Right cardiac atrium (tissue), 5 donors: ENCODE measurements around the gene PPARGC1A. TPM values are rescaled to one million over a fixed set of nuclear protein-coding genes. Genes with fewer than 3 reads are reported as not detected.
A peak's percentile ranks its signal among the peaks of the same experiment; 100 is the strongest.

ENCODE experiments used
- ATAC-seq, 2 donors: fragments of 200-7000 bp; cut with Tn5 transposase; one replicate each; pipeline versions ENCODE4 v1.8.0 to v1.9.1; 2020; ENCODE audit warnings: moderate library complexity in 2 of 2, mild to moderate bottlenecking in 1 of 2
- DNase-seq, 3 donors: peaks; one replicate each; pipeline ENCODE4 v3.0.0-alpha.2; 2020
- H3K27ac ChIP-seq: one replicate; pipeline ENCODE4 v1.5.1; 2013; ENCODE audit warnings: mild to moderate bottlenecking, low read length, control low read depth, moderate library complexity
- H3K27me3 ChIP-seq: one replicate; pipeline ENCODE4 v1.6.1; 2013; ENCODE audit not compliant: control insufficient read depth, insufficient read depth
- H3K4me1 ChIP-seq: one replicate; pipeline ENCODE4 v1.6.1; 2013; ENCODE audit warnings: low read length; ENCODE audit not compliant: control insufficient read depth, insufficient read depth
- H3K4me3 ChIP-seq: one replicate; pipeline ENCODE4 v1.5.1; 2013; ENCODE audit warnings: low read length, control low read depth
- H3K9me3 ChIP-seq: one replicate; pipeline ENCODE4 v1.6.1; 2013; ENCODE audit warnings: low read length; ENCODE audit not compliant: control insufficient read depth
- WGBS: extraction: QIAGEN DNeasy Blood & Tissue Kit; methylation state at CpG from one replicate; pipeline ENCODE4 v1.1.7; 2013; 5-methylcytosine and 5-hydroxymethylcytosine counted together
- intact Hi-C, 4 donors: fragments of 100-400 bp; cut with DNase I; formaldehyde crosslinking; loops; one replicate each; pipeline versions ENCODE4 v1.11.0 to v1.14.0; 2022 to 2023
- polyA plus RNA-seq: library from polyadenylated mRNA; stranded (reverse); fragments of 200-250 nt; gene quantifications from one replicate; pipeline ENCODE4 v1.2.3, GENCODE V29; 2013
- total RNA-seq, 4 donors: library from RNA; stranded (reverse); fragmentation: NEBNext Ultra II Directional; extraction: Animal tissue kit (Norgen Biotek cat#: 25700); gene quantifications; one replicate each; pipeline ENCODE4 v1.2.1, GENCODE V29; 2021
- donor health status: healthy with polysubstance abuse.
- donor health status: DM: no; HTN: yes; CAD: no.
- donor health status: DM: no; HTN: no; CAD: no.
- donor health status: DM: no; HTN: yes; CAD: no; lungs with severe emphysema.
- donor health status: DM: yes; HTN: yes; CAD: no.

Gene PPARGC1A
- total and polyA plus RNA-seq, 5 donors: 22.2 to 130 (median 77.1) TPM

- H3K27me3 ChIP-seq: no peaks in the 10 kb centered on the region
Measured at GRCh38 chr4:23860919-23861318, 28.9 kb downstream of the PPARGC1A start.

GRCh38 chr4:23857367-23857959 lies 32.4 kb downstream of the PPARGC1A start:
- Histone ChIP-seq H3K9me3 (no peaks in the 10 kb centered on the region), H3K4me1 (peaks cover 3% of the 10 kb centered on the region), H3K27me3 (no peaks in the 10 kb centered on the region), H3K27ac (no peak overlapping the region), H3K4me3 (no peak overlapping the region)
- DNase-seq: no peak
- intact Hi-C loops: no loop called here
- ATAC-seq: no peak
- WGBS: 57% methylated on average over 4 of the region's 4 CpGs

More at GRCh38 chr4:23860919-23861318, 28.9 kb downstream of the PPARGC1A start:
- DNase-seq (no peak), ATAC-seq (no peak)
- H3K4me3 ChIP-seq: no peak overlapping the region
- peaks cover 3% of the 10 kb centered on the region for H3K4me1 ChIP-seq
- no peak overlapping the region for H3K27ac ChIP-seq
- WGBS: 79% methylated on average over 3 of the region's 3 CpGs
- no peaks in the 10 kb centered on the region for H3K9me3 ChIP-seq
- intact Hi-C loops: no loop called here

- H3K4me3 ChIP-seq: no peak overlapping the region
- H3K27ac ChIP-seq: peak overlapping the region; percentile 17
- DNase-seq (peak; percentile 29 to 70 (median 67)), ATAC-seq (no peak)
- 25% methylated on average over 3 of the region's 3 CpGs for WGBS
- H3K4me1 ChIP-seq: peaks cover 3% of the 10 kb centered on the region
- intact Hi-C loops: no loop called here
- no peaks in the 10 kb centered on the region for H3K9me3 ChIP-seq
- no peaks in the 10 kb centered on the region for H3K27me3 ChIP-seq
Measured at GRCh38 chr4:23856630-23857029, 33.2 kb downstream of the PPARGC1A start.

GRCh38 chr4:23855912-23856605 lies 33.8 kb downstream of the PPARGC1A start:
- intact Hi-C loops: no loop called here
- Histone ChIP-seq H3K27ac (peak overlapping the region; percentile 17), H3K27me3 (no peaks in the 10 kb centered on the region), H3K9me3 (no peaks in the 10 kb centered on the region), H3K4me1 (peaks cover 3% of the 10 kb centered on the region), H3K4me3 (no peak overlapping the region)
- ATAC-seq (no peak), DNase-seq (no peak)
- WGBS: 64% methylated on average over 5 of the region's 5 CpGs

GRCh38 chr4:23853986-23854660 lies 35.7 kb downstream of the PPARGC1A start:
- H3K4me3 ChIP-seq: no peak overlapping the region
- H3K27ac ChIP-seq: peak overlapping the region; percentile 76
- DNase-seq (no peak), ATAC-seq (peak; percentile 34 to 44)
- intact Hi-C loops: no loop called here
- no peaks in the 10 kb centered on the region for H3K27me3 ChIP-seq
- WGBS: 28% methylated on average over 4 of the region's 4 CpGs
- no peaks in the 10 kb centered on the region for H3K9me3 ChIP-seq
- H3K4me1 ChIP-seq: peaks cover 2% of the 10 kb centered on the region

GRCh38 chr4:23851464-23851863 lies 38.4 kb downstream of the PPARGC1A start:
- 65% methylated on average over 2 of the region's 2 CpGs for WGBS
- Histone ChIP-seq H3K4me1 (no peaks in the 10 kb centered on the region), H3K27me3 (no peaks in the 10 kb centered on the region), H3K27ac (no peak overlapping the region), H3K4me3 (no peak overlapping the region), H3K9me3 (no peaks in the 10 kb centered on the region)
- DNase-seq (no peak), ATAC-seq (no peak)
- intact Hi-C loops: no loop called here

GRCh38 chr4:23847158-23847557 lies 42.7 kb downstream of the PPARGC1A start:
- ATAC-seq (no peak), DNase-seq (no peak)
- WGBS: 92% methylated on average over 2 of the region's 2 CpGs
- H3K27ac ChIP-seq: no peak overlapping the region
- H3K4me3 ChIP-seq: no peak overlapping the region
- H3K9me3 ChIP-seq: no peaks in the 10 kb centered on the region
- no peaks in the 10 kb centered on the region for H3K27me3 ChIP-seq
- no peaks in the 10 kb centered on the region for H3K4me1 ChIP-seq
- intact Hi-C loops: no loop called here

- 86% methylated on average over 4 of the region's 4 CpGs for WGBS
- ATAC-seq (no peak), DNase-seq (no peak)
- H3K4me3 ChIP-seq: no peak overlapping the region
- H3K4me1 ChIP-seq: no peaks in the 10 kb centered on the region
- H3K27me3 ChIP-seq: no peaks in the 10 kb centered on the region
- no peaks in the 10 kb centered on the region for H3K9me3 ChIP-seq
- intact Hi-C loops: no loop called here
- H3K27ac ChIP-seq: no peak overlapping the region
Measured at GRCh38 chr4:23844961-23845360, 44.9 kb downstream of the PPARGC1A start.

GRCh38 chr4:23839279-23839678 lies 50.6 kb downstream of the PPARGC1A start:
- Histone ChIP-seq H3K4me1 (peaks cover 3% of the 10 kb centered on the region), H3K4me3 (no peak overlapping the region), H3K27me3 (no peaks in the 10 kb centered on the region), H3K27ac (no peak overlapping the region), H3K9me3 (no peaks in the 10 kb centered on the region)
- no peak for DNase-seq
- no peak for ATAC-seq
- intact Hi-C loops: no loop called here
- WGBS: 73% methylated on average over 4 of the region's 4 CpGs

GRCh38 chr4:23838607-23839006 lies 51.2 kb downstream of the PPARGC1A start:
- intact Hi-C loops: no loop called here
- WGBS: 49% methylated on average over 3 of the region's 3 CpGs
- H3K27me3 ChIP-seq: no peaks in the 10 kb centered on the region
- no peak overlapping the region for H3K4me3 ChIP-seq
- no peaks in the 10 kb centered on the region for H3K9me3 ChIP-seq
- no peak overlapping the region for H3K27ac ChIP-seq
- ATAC-seq: no peak
- DNase-seq: no peak
- H3K4me1 ChIP-seq: peaks cover 3% of the 10 kb centered on the region

- Histone ChIP-seq H3K27me3 (no peaks in the 10 kb centered on the region), H3K4me3 (no peak overlapping the region), H3K9me3 (no peaks in the 10 kb centered on the region), H3K27ac (no peak overlapping the region), H3K4me1 (peaks cover 3% of the 10 kb centered on the region)
- DNase-seq: no peak
- 83% methylated on average over 3 of the region's 3 CpGs for WGBS
- ATAC-seq: no peak
- intact Hi-C loops: no loop called here
Measured at GRCh38 chr4:23838131-23838530, 51.7 kb downstream of the PPARGC1A start.
